Thyroid gland (tissue), 4 donors: Measurements from ENCODE around the gene NUBP2. TPM values are rescaled to one million over a fixed set of nuclear protein-coding genes. Genes with fewer than 3 reads are reported as not detected.

Source experiments
- DNase-seq, 2 donors: peaks; one replicate each; pipeline ENCODE4 v3.0.0-alpha.2; 2019
- H3K27ac ChIP-seq, 3 donors: fragments of 200-600 bp; sonication (generic); 1 replicate in 2 of 3; 2 replicates in 1 of 3; pipeline ENCODE4 v1.5.1; 2016 to 2019; ENCODE audit warnings: mild to moderate bottlenecking in 1 of 3, moderate library complexity in 1 of 3
- H3K27me3 ChIP-seq: fragments of 200-600 bp; sonication (generic); one replicate; pipeline ENCODE4 v1.5.1; 2019
- H3K36me3 ChIP-seq, 2 donors: fragments of 200-600 bp; sonication (generic); one replicate each; pipeline ENCODE4 v1.5.1; 2016 to 2019
- H3K4me1 ChIP-seq, 2 donors: fragments of 200-600 bp; sonication (generic); one replicate each; pipeline ENCODE4 v1.5.1; 2017 to 2019
- H3K4me3 ChIP-seq, 3 donors: fragments of 200-600 bp; sonication (generic); replicated peaks in 1 of 3; 1 replicate in 2 of 3; 2 replicates in 1 of 3; pipeline ENCODE4 v1.5.1; 2016; ENCODE audit warnings: mild to moderate bottlenecking in 1 of 3
- H3K9me3 ChIP-seq: fragments of 200-600 bp; sonication (generic); one replicate; pipeline ENCODE4 v1.5.1; 2017
- POLR2A ChIP-seq, 2 donors: fragments of 450-650 bp; IDR thresholded peaks; one replicate each; pipeline ENCODE4 v1.6.1; 2017; ENCODE audit warnings: antibody characterized with exemption in 2 of 2, mild to moderate bottlenecking in 2 of 2, moderate library complexity in 1 of 2
- WGBS, 2 donors: methylation state at CpG; one replicate each; pipeline ENCODE4 v1.1.5; 2017; 5-methylcytosine and 5-hydroxymethylcytosine counted together
- intact Hi-C: fragments of 100-400 bp; cut with DNase I; formaldehyde crosslinking; loops from one replicate; pipeline ENCODE4 v1.15.1; 2023
- total RNA-seq, 4 donors: library from RNA; depleted of rRNA; stranded (reverse); fragments of >200 nt; gene quantifications; one replicate each; pipeline ENCODE4 v1.2.3, GENCODE V29; 2016
- TF ChIP-seq, protein P1 (sequence below), 6 experiments: fragments of 200-600 bp in 3 of 6; fragments of 450-650 bp in 3 of 6; sonication (generic) in 3 of 6; IDR thresholded peaks; one replicate each; pipeline ENCODE4 v1.5.1; 2016 to 2019; ENCODE audit warnings: antibody characterized with exemption in 6 of 6, mild to moderate bottlenecking in 2 of 6, inconsistent platforms in 1 of 6, moderate library complexity in 1 of 6

NUBP2 gene
- total RNA-seq, 4 donors from 2014 or later = 47.3 to 122 (median 106) TPM

DNA sequence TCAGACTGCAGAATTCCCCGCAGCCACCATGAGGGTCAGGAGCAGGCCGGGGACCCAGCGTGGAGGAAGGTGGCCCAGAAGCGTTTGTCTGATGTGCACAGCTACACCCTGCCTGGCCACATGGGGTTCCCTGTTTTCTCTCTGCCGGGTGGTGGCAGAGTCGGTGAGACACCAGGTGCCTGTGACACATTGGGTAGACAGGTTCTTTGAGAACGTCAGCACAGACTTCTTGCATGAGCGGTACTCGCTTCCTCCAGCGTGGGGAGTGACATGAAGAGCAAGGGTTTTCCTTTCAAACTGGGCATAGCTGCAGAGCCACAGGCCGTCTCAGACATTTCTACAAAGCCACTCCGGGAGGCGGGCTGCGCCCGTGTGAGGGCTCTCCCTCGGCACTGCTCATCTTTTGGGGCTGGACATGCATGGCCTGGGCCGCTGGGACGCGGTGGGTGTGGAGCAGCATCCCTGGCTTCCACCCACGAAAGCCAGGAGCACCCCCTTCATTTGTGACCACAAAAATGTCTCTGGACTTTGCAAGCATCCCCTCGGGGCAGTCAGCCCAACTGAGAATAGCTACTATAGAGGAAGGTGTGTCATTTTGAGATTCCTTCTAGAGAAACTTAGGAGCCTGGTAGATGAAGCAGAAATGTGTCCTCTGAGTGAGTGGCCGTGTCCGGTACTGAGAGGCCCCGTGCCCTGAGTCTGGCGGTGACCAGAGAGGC, 37.4 kb upstream of the NUBP2 start:
- intact Hi-C loops = no loop called here
- 95 to 98% methylated on average over 15 to 18 of the region's 25 CpGs for WGBS, 2 donors

GRCh38 chr16:1745900-1746692, 36.7 kb upstream of the NUBP2 start:
- WGBS, 2 donors = 93 to 96% methylated on average over 18 to 23 of the region's 29 CpGs
- Histone ChIP-seq H3K9me3 (no peaks in the 10 kb centered on the region), H3K36me3 (peaks cover 40 to 49% of the 10 kb centered on the region in 2 donors), H3K27ac (no peak overlapping the region), H3K4me1 (no peaks in the 10 kb centered on the region), H3K4me3 (no peak overlapping the region), H3K27me3 (no peaks in the 10 kb centered on the region)
- no peak for DNase-seq
- intact Hi-C loops = no loop called here
- TF ChIP-seq, protein P1, sequence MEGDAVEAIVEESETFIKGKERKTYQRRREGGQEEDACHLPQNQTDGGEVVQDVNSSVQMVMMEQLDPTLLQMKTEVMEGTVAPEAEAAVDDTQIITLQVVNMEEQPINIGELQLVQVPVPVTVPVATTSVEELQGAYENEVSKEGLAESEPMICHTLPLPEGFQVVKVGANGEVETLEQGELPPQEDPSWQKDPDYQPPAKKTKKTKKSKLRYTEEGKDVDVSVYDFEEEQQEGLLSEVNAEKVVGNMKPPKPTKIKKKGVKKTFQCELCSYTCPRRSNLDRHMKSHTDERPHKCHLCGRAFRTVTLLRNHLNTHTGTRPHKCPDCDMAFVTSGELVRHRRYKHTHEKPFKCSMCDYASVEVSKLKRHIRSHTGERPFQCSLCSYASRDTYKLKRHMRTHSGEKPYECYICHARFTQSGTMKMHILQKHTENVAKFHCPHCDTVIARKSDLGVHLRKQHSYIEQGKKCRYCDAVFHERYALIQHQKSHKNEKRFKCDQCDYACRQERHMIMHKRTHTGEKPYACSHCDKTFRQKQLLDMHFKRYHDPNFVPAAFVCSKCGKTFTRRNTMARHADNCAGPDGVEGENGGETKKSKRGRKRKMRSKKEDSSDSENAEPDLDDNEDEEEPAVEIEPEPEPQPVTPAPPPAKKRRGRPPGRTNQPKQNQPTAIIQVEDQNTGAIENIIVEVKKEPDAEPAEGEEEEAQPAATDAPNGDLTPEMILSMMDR (IDR thresholded peaks at IDR 0.05) = no peak
- TF ChIP-seq POLR2A (IDR thresholded peaks at IDR 0.05) = no peak

More for the DNA sequence above, 37.4 kb upstream of the NUBP2 start:
- no peak for DNase-seq
- TF ChIP-seq, protein P1 (IDR thresholded peaks at IDR 0.05) = no peak
- TF ChIP-seq POLR2A (IDR thresholded peaks at IDR 0.05) = no peak
- Histone ChIP-seq H3K36me3 (peaks cover 40 to 54% of the 10 kb centered on the region in 2 donors), H3K27me3 (no peaks in the 10 kb centered on the region), H3K4me3 (no peak overlapping the region), H3K4me1 (no peaks in the 10 kb centered on the region), H3K9me3 (no peaks in the 10 kb centered on the region), H3K27ac (no peak overlapping the region)

GRCh38 chr16:1746693-1747195, 36.0 kb upstream of the NUBP2 start:
- H3K4me1 ChIP-seq = no peaks in the 10 kb centered on the region
- intact Hi-C loops = no loop called here
- H3K36me3 ChIP-seq = peaks cover 40 to 49% of the 10 kb centered on the region in 2 donors
- no peak overlapping the region for H3K4me3 ChIP-seq
- H3K9me3 ChIP-seq = no peaks in the 10 kb centered on the region
- no peak for TF ChIP-seq POLR2A (IDR thresholded peaks at IDR 0.05)
- TF ChIP-seq, protein P1 (IDR thresholded peaks at IDR 0.05) = no peak
- H3K27me3 ChIP-seq = no peaks in the 10 kb centered on the region
- no peak for DNase-seq
- H3K27ac ChIP-seq = no peak overlapping the region
- WGBS, 2 donors = 90 to 97% methylated on average over 15 to 19 of the region's 31 CpGs

DNA sequence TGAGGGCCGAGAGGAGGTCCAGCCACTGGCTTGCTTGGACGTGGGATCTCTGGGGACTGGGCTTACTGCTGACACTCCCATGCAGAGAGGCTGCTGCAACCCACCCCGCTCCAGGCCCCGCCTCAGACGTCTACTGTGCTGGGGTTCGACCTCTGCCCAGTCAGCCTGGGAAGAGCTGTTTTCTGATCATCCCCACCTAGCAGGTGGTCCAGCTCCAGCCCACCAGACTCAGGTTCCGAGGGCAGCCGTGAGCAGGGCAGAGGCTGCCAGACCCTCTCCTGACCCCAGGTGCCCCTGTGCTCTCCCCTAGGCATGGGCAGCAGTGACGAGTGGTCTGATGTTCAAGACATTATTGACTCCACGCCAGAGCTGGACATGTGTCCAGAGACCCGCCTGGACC, 34.8 kb upstream of the NUBP2 start:
- Histone ChIP-seq H3K27ac (no peak overlapping the region), H3K4me1 (no peaks in the 10 kb centered on the region), H3K9me3 (no peaks in the 10 kb centered on the region), H3K36me3 (peaks cover 40 to 49% of the 10 kb centered on the region in 2 donors), H3K4me3 (no peak overlapping the region), H3K27me3 (no peaks in the 10 kb centered on the region)
- TF ChIP-seq, protein P1 (IDR thresholded peaks at IDR 0.05) = no peak
- TF ChIP-seq POLR2A (IDR thresholded peaks at IDR 0.05) = no peak
- WGBS, 2 donors = 86 to 89% methylated on average over 9 to 11 of the region's 11 CpGs
- intact Hi-C loops = no loop called here
- DNase-seq = no peak
